Measurements from ENCODE around the gene YPEL1. TPM values are rescaled to one million over a fixed set of nuclear protein-coding genes. Genes with fewer than 3 reads are reported as not detected.
"Not testable (repeated sequence)": the region's sequence is repeated elsewhere in the genome, so short reads cannot be mapped to it uniquely, and the experiment has no call there.

The YPEL1 gene
- total RNA-seq, 2 experiments from 2014 or later = 18.2 to 18.8 TPM

- intact Hi-C loops (cut with micrococcal nuclease; ENCODE audit: unreplicated experiment) = no loop called here
- H3K79me2 ChIP-seq (ENCODE audit: insufficient read depth, low read depth, low read length) = no peaks in the 10 kb centered on the region
- H3K4me3 ChIP-seq (ENCODE audit: low read depth, low read length, poor library complexity, severe bottlenecking) = no peak overlapping the region
- H3K4me2 ChIP-seq (ENCODE audit: low read length) = 0 out of 2 replicates have a peak overlapping the region, but pooled peaks have one; percentile 0
- TF ChIP-seq EZH2phosphoT487 (IDR thresholded peaks at IDR 0.05; ENCODE audit: borderline replicate concordance, low read depth, low read length) = no peak
- no peak overlapping the region for H2AFZ ChIP-seq (ENCODE audit: low read length)
- H3K36me3 ChIP-seq (ENCODE audit: insufficient read depth, low read length) = no peaks in the 10 kb centered on the region
- POLR2A ChIA-PET = no interaction called here
- no TSS peak for BruUV-seq (replicated peaks)
- CTCF ChIA-PET (ENCODE audit: unreplicated experiment) = no interaction called here
- peaks cover 28% of the 10 kb centered on the region for H3K4me1 ChIP-seq (ENCODE audit: insufficient read depth, low read length, poor library complexity, severe bottlenecking)
- H3K9me3 ChIP-seq (ENCODE audit: low read length) = no peaks in the 10 kb centered on the region
- no peaks in the 10 kb centered on the region for H3K9me2 ChIP-seq (ENCODE audit: insufficient read depth, low read length)
- no peak overlapping the region for H3K27ac ChIP-seq (ENCODE audit: low read depth, low read length, poor library complexity, severe bottlenecking)
- peak; percentile 69 for DNase-seq (ENCODE audit: low spot score)
- H4K20me1 ChIP-seq (ENCODE audit: insufficient read depth, low read length) = no peaks in the 10 kb centered on the region
Observed at GRCh38 chr22:21753374-21754111, 17.9 kb upstream of the YPEL1 start.

GRCh38 chr22:21752276-21752675 is 16.7 kb upstream of the YPEL1 start:
- POLR2A ChIA-PET = interaction anchor here (0.5 to 1.0 kb wide), 2 partner anchors 9 to 16 kb away, joined by 3 to 7 read pairs; partner anchors contain the start of gene YPEL1
- no peaks in the 10 kb centered on the region for H3K79me2 ChIP-seq (ENCODE audit: insufficient read depth, low read depth, low read length)
- no peak overlapping the region for H3K27ac ChIP-seq (ENCODE audit: low read depth, low read length, poor library complexity, severe bottlenecking)
- H3K4me3 ChIP-seq (ENCODE audit: low read depth, low read length, poor library complexity, severe bottlenecking) = no peak overlapping the region
- H4K20me1 ChIP-seq (ENCODE audit: insufficient read depth, low read length) = no peaks in the 10 kb centered on the region
- no peaks in the 10 kb centered on the region for H3K9me3 ChIP-seq (ENCODE audit: low read length)
- TF ChIP-seq EZH2phosphoT487 (IDR thresholded peaks at IDR 0.05; ENCODE audit: borderline replicate concordance, low read depth, low read length) (no peak), CTCF (conservative IDR thresholded peaks at IDR 0.05; ENCODE audit: low read length) (no peak)
- peaks cover 28% of the 10 kb centered on the region for H3K4me1 ChIP-seq (ENCODE audit: insufficient read depth, low read length, poor library complexity, severe bottlenecking)
- intact Hi-C loops (cut with micrococcal nuclease; ENCODE audit: unreplicated experiment) = no loop called here
- no peaks in the 10 kb centered on the region for H3K9me2 ChIP-seq (ENCODE audit: insufficient read depth, low read length)
- no peak overlapping the region for H2AFZ ChIP-seq (ENCODE audit: low read length)
- no TSS peak for BruUV-seq (replicated peaks)
- H3K4me2 ChIP-seq (ENCODE audit: low read length) = no peak overlapping the region
- no peak for DNase-seq (ENCODE audit: low spot score)
- CTCF ChIA-PET (ENCODE audit: unreplicated experiment) = no interaction called here
- H3K36me3 ChIP-seq (ENCODE audit: insufficient read depth, low read length) = no peaks in the 10 kb centered on the region

GRCh38 chr22:21745948-21746347 is 10.4 kb upstream of the YPEL1 start:
- ChIA-PET POLR2A (no interaction called here), CTCF (ENCODE audit: unreplicated experiment) (no interaction called here)
- intact Hi-C loops (cut with micrococcal nuclease; ENCODE audit: unreplicated experiment) = no loop called here

GRCh38 chr22:21744917-21745316 is 9.3 kb upstream of the YPEL1 start:
- BruUV-seq (replicated peaks); H3K4me1 ChIP-seq (ENCODE audit: insufficient read depth, low read length, poor library complexity, severe bottlenecking); H3K9me2 ChIP-seq (ENCODE audit: insufficient read depth, low read length); intact Hi-C loops (cut with micrococcal nuclease; ENCODE audit: unreplicated experiment); POLR2A ChIA-PET; H3K79me2 ChIP-seq (ENCODE audit: insufficient read depth, low read depth, low read length); H3K9me3 ChIP-seq (ENCODE audit: low read length); H4K20me1 ChIP-seq (ENCODE audit: insufficient read depth, low read length); H2AFZ ChIP-seq (ENCODE audit: low read length); H3K4me2 ChIP-seq (ENCODE audit: low read length); DNase-seq (ENCODE audit: low spot score); H3K36me3 ChIP-seq (ENCODE audit: insufficient read depth, low read length); H3K4me3 ChIP-seq (ENCODE audit: low read depth, low read length, poor library complexity, severe bottlenecking); H3K27ac ChIP-seq (ENCODE audit: low read depth, low read length, poor library complexity, severe bottlenecking); CTCF ChIA-PET (ENCODE audit: unreplicated experiment): not testable (repeated sequence)

More at GRCh38 chr22:21745948-21746347, 10.4 kb upstream of the YPEL1 start:
- Histone ChIP-seq H3K9me2 (ENCODE audit: insufficient read depth, low read length) (no peaks in the 10 kb centered on the region), H3K27ac (ENCODE audit: low read depth, low read length, poor library complexity, severe bottlenecking) (no peak overlapping the region), H3K9me3 (ENCODE audit: low read length) (no peaks in the 10 kb centered on the region), H3K36me3 (ENCODE audit: insufficient read depth, low read length) (no peaks in the 10 kb centered on the region), H3K4me3 (ENCODE audit: low read depth, low read length, poor library complexity, severe bottlenecking) (no peak overlapping the region), H3K4me1 (ENCODE audit: insufficient read depth, low read length, poor library complexity, severe bottlenecking) (no peaks in the 10 kb centered on the region), H3K4me2 (ENCODE audit: low read length) (no peak overlapping the region), H2AFZ (ENCODE audit: low read length) (no peak overlapping the region), H4K20me1 (ENCODE audit: insufficient read depth, low read length) (no peaks in the 10 kb centered on the region), H3K79me2 (ENCODE audit: insufficient read depth, low read depth, low read length) (no peaks in the 10 kb centered on the region)
- no TSS peak for BruUV-seq (replicated peaks)
- TF ChIP-seq CTCF (conservative IDR thresholded peaks at IDR 0.05; ENCODE audit: low read length) (no peak), EZH2phosphoT487 (IDR thresholded peaks at IDR 0.05; ENCODE audit: borderline replicate concordance, low read depth, low read length) (no peak)
- DNase-seq (ENCODE audit: low spot score) = no peak
